Superior temporal gyrus (tissue), 1 donor: ENCODE data around the gene OR12D3.
"Not testable (repeated sequence)": the region's sequence is repeated elsewhere in the genome, so short reads cannot be mapped to it uniquely, and the experiment has no call there.

Experiments
- DNase-seq: peaks from one replicate; pipeline ENCODE4 v3.0.0-alpha.2; 2016; ENCODE audit errors: extremely low spot score

The OR12D3 gene, protein sequence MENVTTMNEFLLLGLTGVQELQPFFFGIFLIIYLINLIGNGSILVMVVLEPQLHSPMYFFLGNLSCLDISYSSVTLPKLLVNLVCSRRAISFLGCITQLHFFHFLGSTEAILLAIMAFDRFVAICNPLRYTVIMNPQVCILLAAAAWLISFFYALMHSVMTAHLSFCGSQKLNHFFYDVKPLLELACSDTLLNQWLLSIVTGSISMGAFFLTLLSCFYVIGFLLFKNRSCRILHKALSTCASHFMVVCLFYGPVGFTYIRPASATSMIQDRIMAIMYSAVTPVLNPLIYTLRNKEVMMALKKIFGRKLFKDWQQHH

GRCh38 chr6:29375191-29375590, at the start of gene OR12D3:
OR12D3 (minus strand) TSS chr6:29375291; CDS start chr6:29375287, 4 bp downstream.
- no peak for DNase-seq

DNA sequence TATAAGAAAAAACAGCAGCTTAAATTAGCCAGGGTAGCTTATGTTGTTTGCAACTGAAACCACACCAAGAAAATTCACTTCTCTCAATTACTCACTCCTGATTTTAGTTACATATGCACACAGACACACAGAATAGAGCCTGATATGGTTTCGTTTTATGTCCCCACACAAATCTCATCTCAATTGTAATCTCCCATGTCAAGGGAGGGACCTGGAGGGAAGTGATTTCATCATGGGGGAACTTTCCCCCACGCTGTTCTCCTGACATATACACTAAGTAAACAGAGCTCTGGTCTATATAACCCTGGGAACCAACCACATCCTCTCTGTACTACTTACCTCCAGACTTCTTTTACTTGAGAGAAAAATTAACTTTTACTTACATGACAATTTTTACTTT, 49.5 kb upstream of the OR12D3 start:
- no peak for DNase-seq

DNA sequence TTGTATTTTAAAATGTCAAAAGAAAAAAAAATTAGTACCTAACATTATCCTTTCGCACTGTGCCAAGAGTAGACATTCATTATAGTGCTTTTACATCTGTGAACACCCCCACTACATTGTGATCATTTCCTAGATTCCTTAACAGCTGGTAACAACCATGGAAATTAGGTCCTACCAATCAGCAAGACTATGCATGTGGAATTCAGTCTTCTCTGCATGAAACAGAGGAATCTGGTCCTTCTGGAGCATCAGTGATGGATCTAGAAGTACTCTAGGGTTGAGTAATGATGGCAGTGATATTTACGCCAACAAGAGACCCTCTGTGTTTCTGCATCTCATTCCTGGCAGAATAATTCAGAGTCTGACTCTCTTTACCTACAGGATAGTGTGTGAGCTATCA, 49.1 kb upstream of the OR12D3 start:
- DNase-seq: no peak

DNA sequence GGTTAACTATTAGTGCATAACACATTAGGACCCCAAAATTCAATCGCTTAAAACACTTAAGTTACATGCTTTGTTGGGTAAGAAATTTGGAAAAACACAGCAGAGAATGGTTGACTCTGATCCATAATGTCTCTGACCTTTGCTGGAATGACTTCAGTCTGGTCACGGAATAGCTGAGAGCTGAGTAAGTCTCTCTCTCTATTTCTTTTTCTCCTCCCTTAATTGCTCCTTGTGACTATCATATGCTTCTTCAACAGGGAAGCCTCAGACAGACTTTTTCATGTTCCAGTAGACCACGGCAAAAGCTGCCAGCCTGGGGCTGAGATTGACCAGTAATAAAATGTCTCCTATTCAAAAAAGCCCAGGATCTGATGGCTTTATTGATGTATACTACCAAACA, 44.4 kb upstream of the OR12D3 start:
- no peak for DNase-seq

- no peak for DNase-seq
Observed at GRCh38 chr6:29414588-29414987, 39.5 kb upstream of the OR12D3 start, which contains the start of gene OR12D1. OR12D1 (plus strand) TSS chr6:29414928.

- no peak for DNase-seq
Observed at GRCh38 chr6:29403801-29404200, 28.7 kb upstream of the OR12D3 start.

DNA sequence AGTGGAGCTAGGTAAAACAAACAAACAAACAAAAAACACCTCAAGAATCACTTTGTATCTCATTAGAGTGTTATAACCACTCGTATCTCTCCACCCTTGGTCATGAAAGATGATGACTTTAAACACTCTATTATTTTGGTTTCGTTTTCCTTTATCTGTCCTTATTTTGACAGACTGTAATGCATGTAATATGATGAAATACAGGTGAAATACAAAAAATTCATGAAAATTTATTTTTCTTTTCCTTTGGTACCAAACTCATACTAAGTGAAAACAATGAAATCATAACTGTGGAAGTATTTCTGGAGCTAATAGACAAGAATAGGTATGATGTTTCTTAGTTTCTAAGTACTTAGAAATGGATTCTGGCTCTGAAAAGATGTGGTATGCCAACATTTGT, 24.4 kb upstream of the OR12D3 start:
- DNase-seq: no peak

DNA sequence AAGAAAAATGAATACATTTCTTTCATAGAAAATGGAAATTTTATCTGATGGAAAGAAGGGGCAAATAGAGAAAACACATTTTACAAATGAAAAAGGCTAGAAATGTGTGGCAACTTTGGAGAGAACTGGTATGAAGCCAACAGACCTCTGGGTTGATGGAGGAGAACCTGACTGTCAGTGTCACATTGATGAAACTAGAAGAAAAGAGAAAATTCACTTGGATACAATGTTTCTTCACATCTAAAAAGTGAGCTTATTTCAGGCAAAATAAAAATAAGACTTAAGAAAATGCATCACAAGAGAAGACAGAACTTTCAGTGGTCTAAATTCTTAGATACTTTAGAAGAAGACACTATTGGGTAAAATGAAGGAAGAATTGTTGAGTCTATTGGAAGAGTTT, 20.2 kb upstream of the OR12D3 start, which contains the start of gene OR12D2:
Gene OR12D2 (plus strand): TSS at position 301 of the 400 bp plus-strand sequence. CDS start 1,069 bp downstream, outside the sequence.
- DNase-seq: no peak

- no peak for DNase-seq
Observed at GRCh38 chr6:29388533-29388932, 13.4 kb upstream of the OR12D3 start.

GRCh38 chr6:29376003-29376402, 912 bp upstream of the OR12D3 start:
- DNase-seq: no peak

DNA sequence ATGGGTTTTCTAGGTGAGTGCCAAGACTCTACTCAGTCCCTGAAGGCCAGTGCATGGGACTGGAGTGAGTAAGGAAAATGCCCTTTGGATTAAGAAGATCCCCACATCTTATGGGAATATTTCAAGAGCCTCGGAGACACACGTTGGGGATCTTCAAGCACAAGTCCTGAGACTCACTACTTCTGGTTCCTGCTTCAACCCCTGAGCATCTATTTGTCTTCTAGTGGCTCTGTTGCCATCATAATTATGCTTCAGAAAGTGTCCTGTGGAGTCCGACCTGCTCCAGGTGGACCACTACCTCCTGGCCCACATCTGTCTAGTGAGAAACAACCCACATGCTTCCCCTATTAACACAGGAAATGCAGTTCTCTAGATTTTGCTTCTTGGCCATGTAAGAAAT, 6.3 kb downstream of the OR12D3 start, which contains the start of gene OR5V1:
Gene OR5V1 (minus strand): TSS at position 101 of the 400 bp plus-strand sequence. CDS start 12,670 bp downstream, outside the sequence.
- DNase-seq: no peak

DNA sequence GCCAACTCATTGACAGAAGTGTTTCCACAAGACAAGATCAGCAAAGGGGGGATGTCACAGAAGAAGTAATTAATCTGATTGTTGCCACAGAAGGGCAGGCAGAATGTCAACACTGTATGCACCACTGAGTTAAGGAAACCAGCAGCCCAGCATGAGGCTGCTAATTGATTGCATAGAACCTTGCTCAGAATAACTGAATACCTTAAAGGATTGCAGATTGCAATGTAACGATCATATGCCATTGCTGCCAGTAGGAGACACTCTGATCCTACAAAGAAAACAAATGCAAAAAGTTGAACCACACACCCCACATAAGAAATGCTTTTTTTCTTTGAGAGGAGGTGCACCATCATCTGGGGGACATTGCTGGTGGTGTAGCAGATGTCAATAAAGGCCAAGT, 19.5 kb downstream of the OR12D3 start:
- no peak for DNase-seq

- DNase-seq: no peak
Observed at GRCh38 chr6:29354980-29355379, 20.1 kb downstream of the OR12D3 start.

DNA sequence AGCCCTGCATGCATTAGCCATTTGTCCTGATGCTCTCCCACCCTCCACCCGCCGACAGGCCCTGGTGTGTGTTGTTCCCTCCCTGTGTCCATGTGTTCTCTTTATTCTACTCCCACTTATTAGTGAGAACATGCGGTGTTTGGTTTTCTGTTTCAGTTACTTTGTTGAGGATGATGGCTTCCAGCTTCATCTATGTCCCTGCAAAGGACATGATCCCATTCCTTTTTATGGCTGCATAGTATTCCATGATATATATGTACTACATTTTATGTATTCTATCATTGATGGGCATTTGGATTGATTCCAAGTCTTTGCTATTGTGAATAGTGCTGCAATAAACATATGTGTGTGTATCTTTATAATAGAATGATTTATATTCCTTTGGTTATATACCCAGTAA, 25.7 kb downstream of the OR12D3 start:
- DNase-seq: not testable (repeated sequence)

DNA sequence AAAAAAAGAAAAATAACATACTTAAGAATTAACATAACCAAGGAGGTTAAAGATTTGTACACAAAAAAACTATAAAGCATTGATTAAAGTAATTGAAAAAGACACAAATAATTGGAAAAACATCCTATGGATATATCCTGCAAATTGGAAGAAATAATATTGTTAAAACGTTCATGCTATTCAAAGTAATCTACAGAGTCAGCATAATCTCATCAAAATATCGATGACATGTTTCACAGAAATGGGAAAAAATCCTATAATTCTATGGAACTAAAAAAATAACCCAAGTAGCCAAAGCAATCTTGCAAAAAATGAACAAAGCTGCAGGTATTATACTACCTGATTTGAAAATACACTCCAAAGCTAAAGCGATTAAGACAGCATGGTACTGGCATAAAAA, 29.7 kb downstream of the OR12D3 start:
- no peak for DNase-seq

DNA sequence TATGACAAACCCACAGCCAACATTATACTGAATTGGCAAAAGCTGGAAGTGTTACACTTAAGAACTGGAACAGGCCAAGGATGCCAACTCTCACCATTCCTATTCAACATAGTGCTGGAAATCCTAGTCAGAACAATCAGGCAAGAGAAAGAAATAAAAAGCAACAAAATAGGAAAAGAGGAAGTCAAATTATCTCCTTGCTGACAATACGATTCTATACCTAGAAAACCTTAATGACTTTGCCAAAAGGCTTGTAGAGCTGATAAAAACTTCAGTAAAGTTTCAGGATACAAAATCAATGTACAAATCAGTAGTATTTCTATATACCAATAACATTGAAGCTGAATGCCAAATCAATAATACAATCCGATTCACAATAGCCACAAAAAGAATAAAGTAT, 38.8 kb downstream of the OR12D3 start:
- no peak for DNase-seq

- DNase-seq: no peak
Observed at GRCh38 chr6:29332676-29333075, 42.4 kb downstream of the OR12D3 start.

- DNase-seq: no peak
Observed at GRCh38 chr6:29325777-29326176, 49.3 kb downstream of the OR12D3 start.
